ENCODE data around the gene TNFSF13B. TPM values are rescaled to one million over a fixed set of nuclear protein-coding genes. Genes with fewer than 3 reads are reported as not detected.
A peak's percentile ranks its signal among the peaks of the same experiment; 100 is the strongest.
"Not testable (repeated sequence)": the region's sequence is repeated elsewhere in the genome, so short reads cannot be mapped to it uniquely, and the experiment has no call there.

TNFSF13B gene
- total RNA-seq = 1 to 10 TPM; 5.1 to 6.1 TPM

- peak; percentile 74 for DNase-seq
- H3K27me3 Mint-ChIP-seq = no peaks in the 10 kb centered on the region
- peaks cover 11% of the 10 kb centered on the region for H3K36me3 Mint-ChIP-seq
- H3K9me3 Mint-ChIP-seq = peaks cover 5% of the 10 kb centered on the region
- peaks cover 31% of the 10 kb centered on the region for H3K4me1 Mint-ChIP-seq
- H3K4me3 Mint-ChIP-seq = peak within 1 kb of the TSS; percentile 82
- peak within 1 kb of the TSS; percentile 89 for H3K27ac Mint-ChIP-seq
Observed at GRCh38 chr13:108269601-108270328, at the start of gene TNFSF13B. Gene TNFSF13B (plus strand): TSS chr13:108269718. CDS start chr13:108269896, 178 bp downstream.

- no peak overlapping the region for H3K27ac Mint-ChIP-seq
- DNase-seq = no peak
- H3K4me1 Mint-ChIP-seq = peaks cover 46% of the 10 kb centered on the region
- peaks cover 4% of the 10 kb centered on the region for H3K27me3 Mint-ChIP-seq
- H3K4me3 Mint-ChIP-seq = peak overlapping the region; percentile 24
- no peaks in the 10 kb centered on the region for H3K36me3 Mint-ChIP-seq
- no peaks in the 10 kb centered on the region for H3K9me3 Mint-ChIP-seq
Observed at GRCh38 chr13:108220041-108220440, 49.5 kb upstream of the TNFSF13B start.

GRCh38 chr13:108223687-108224503, 45.6 kb upstream of the TNFSF13B start:
- Mint-ChIP-seq H3K9me3 (no peaks in the 10 kb centered on the region), H3K27me3 (no peaks in the 10 kb centered on the region), H3K4me3 (no peak overlapping the region), H3K4me1 (peaks cover 59% of the 10 kb centered on the region), H3K36me3 (no peaks in the 10 kb centered on the region), H3K27ac (no peak overlapping the region)
- no peak for DNase-seq

- Mint-ChIP-seq H3K27ac (no peak overlapping the region), H3K9me3 (no peaks in the 10 kb centered on the region), H3K36me3 (peaks cover 6% of the 10 kb centered on the region), H3K4me1 (peaks cover 48% of the 10 kb centered on the region), H3K27me3 (no peaks in the 10 kb centered on the region), H3K4me3 (no peak overlapping the region)
- no peak for DNase-seq
Observed at GRCh38 chr13:108225440-108225839, 44.1 kb upstream of the TNFSF13B start.

- DNase-seq = no peak
- H3K36me3 Mint-ChIP-seq = peaks cover 6% of the 10 kb centered on the region
- H3K9me3 Mint-ChIP-seq = no peaks in the 10 kb centered on the region
- no peaks in the 10 kb centered on the region for H3K27me3 Mint-ChIP-seq
- no peak overlapping the region for H3K4me3 Mint-ChIP-seq
- peaks cover 43% of the 10 kb centered on the region for H3K4me1 Mint-ChIP-seq
- H3K27ac Mint-ChIP-seq = no peak overlapping the region
Observed at GRCh38 chr13:108226184-108226583, 43.3 kb upstream of the TNFSF13B start.

- Mint-ChIP-seq H3K4me3 (no peak overlapping the region), H3K36me3 (peaks cover 6% of the 10 kb centered on the region), H3K27ac (no peak overlapping the region), H3K9me3 (no peaks in the 10 kb centered on the region), H3K27me3 (no peaks in the 10 kb centered on the region), H3K4me1 (peaks cover 45% of the 10 kb centered on the region)
- no peak for DNase-seq
Observed at GRCh38 chr13:108227651-108228272, 41.8 kb upstream of the TNFSF13B start.

- Mint-ChIP-seq H3K36me3 (peaks cover 13% of the 10 kb centered on the region), H3K9me3 (no peaks in the 10 kb centered on the region), H3K27me3 (no peaks in the 10 kb centered on the region), H3K4me1 (peaks cover 30% of the 10 kb centered on the region), H3K4me3 (no peak overlapping the region), H3K27ac (no peak overlapping the region)
- no peak for DNase-seq
Observed at GRCh38 chr13:108230377-108230776, 39.1 kb upstream of the TNFSF13B start.

- peaks cover 7% of the 10 kb centered on the region for H3K4me1 Mint-ChIP-seq
- H3K4me3 Mint-ChIP-seq = no peak overlapping the region
- no peaks in the 10 kb centered on the region for H3K27me3 Mint-ChIP-seq
- DNase-seq = no peak
- H3K36me3 Mint-ChIP-seq = peaks cover 19% of the 10 kb centered on the region
- peaks cover 23% of the 10 kb centered on the region for H3K9me3 Mint-ChIP-seq
- no peak overlapping the region for H3K27ac Mint-ChIP-seq
Observed at GRCh38 chr13:108249150-108249549, 20.4 kb upstream of the TNFSF13B start.

- peaks cover 2% of the 10 kb centered on the region for H3K4me1 Mint-ChIP-seq
Observed at GRCh38 chr13:108257248-108257647, 12.3 kb upstream of the TNFSF13B start.

GRCh38 chr13:108263621-108264355, 5.7 kb upstream of the TNFSF13B start:
- Mint-ChIP-seq H3K4me1 (peaks cover 12% of the 10 kb centered on the region), H3K27ac (no peak overlapping the region), H3K27me3 (no peaks in the 10 kb centered on the region), H3K4me3 (no peak overlapping the region), H3K36me3 (peaks cover 11% of the 10 kb centered on the region), H3K9me3 (peaks cover 5% of the 10 kb centered on the region)
- DNase-seq = no peak

More at GRCh38 chr13:108257248-108257647, 12.3 kb upstream of the TNFSF13B start:
- Mint-ChIP-seq H3K27ac (no peak overlapping the region), H3K4me3 (no peak overlapping the region), H3K36me3 (peaks cover 13% of the 10 kb centered on the region), H3K27me3 (no peaks in the 10 kb centered on the region), H3K9me3 (peaks cover 2% of the 10 kb centered on the region)
- DNase-seq = no peak

GRCh38 chr13:108266321-108266990, 3.1 kb upstream of the TNFSF13B start:
- H3K9me3 Mint-ChIP-seq = peaks cover 5% of the 10 kb centered on the region
- H3K4me3 Mint-ChIP-seq = peak overlapping the region; percentile 3
- DNase-seq = no peak
- H3K27me3 Mint-ChIP-seq = no peaks in the 10 kb centered on the region
- peak overlapping the region; percentile 70 for H3K27ac Mint-ChIP-seq
- peaks cover 11% of the 10 kb centered on the region for H3K36me3 Mint-ChIP-seq
- H3K4me1 Mint-ChIP-seq = peaks cover 31% of the 10 kb centered on the region

GRCh38 chr13:108267347-108267746, 2.2 kb upstream of the TNFSF13B start:
- no peak for DNase-seq
- H3K4me1 Mint-ChIP-seq = peaks cover 31% of the 10 kb centered on the region
- H3K36me3 Mint-ChIP-seq = peaks cover 11% of the 10 kb centered on the region
- no peaks in the 10 kb centered on the region for H3K27me3 Mint-ChIP-seq
- no peak overlapping the region for H3K27ac Mint-ChIP-seq
- H3K4me3 Mint-ChIP-seq = no peak overlapping the region
- peaks cover 5% of the 10 kb centered on the region for H3K9me3 Mint-ChIP-seq

- H3K27me3 Mint-ChIP-seq, DNase-seq, H3K27ac Mint-ChIP-seq, H3K9me3 Mint-ChIP-seq, H3K4me3 Mint-ChIP-seq: not testable (repeated sequence)
- Mint-ChIP-seq H3K4me1 (peaks cover 31% of the 10 kb centered on the region), H3K36me3 (peaks cover 11% of the 10 kb centered on the region)
Observed at GRCh38 chr13:108267855-108268254, 1.7 kb upstream of the TNFSF13B start.

- Mint-ChIP-seq H3K27me3 (no peaks in the 10 kb centered on the region), H3K27ac (peak overlapping the region; percentile 40), H3K4me3 (no peak overlapping the region), H3K9me3 (peaks cover 5% of the 10 kb centered on the region), H3K4me1 (peaks cover 31% of the 10 kb centered on the region), H3K36me3 (peaks cover 11% of the 10 kb centered on the region)
- no peak for DNase-seq
Observed at GRCh38 chr13:108268466-108269112, 929 bp upstream of the TNFSF13B start.
